GM21528 (cell line): ENCODE results near the gene PSMG3.

Source experiments
- ATAC-seq: cut with Tn5 transposase; IDR thresholded peaks from one replicate; pipeline ENCODE4 v1.9.1; 2021; ENCODE audit warnings: mild to moderate bottlenecking, moderate library complexity; ENCODE audit not compliant: unreplicated experiment, low FRiP score

The PSMG3 gene

GRCh38 chr7:1546909-1547776 lies 22.7 kb downstream of the PSMG3 start:
- ATAC-seq = no peak

- no peak for ATAC-seq
Observed at GRCh38 chr7:1546274-1546908, 23.4 kb downstream of the PSMG3 start.

DNA sequence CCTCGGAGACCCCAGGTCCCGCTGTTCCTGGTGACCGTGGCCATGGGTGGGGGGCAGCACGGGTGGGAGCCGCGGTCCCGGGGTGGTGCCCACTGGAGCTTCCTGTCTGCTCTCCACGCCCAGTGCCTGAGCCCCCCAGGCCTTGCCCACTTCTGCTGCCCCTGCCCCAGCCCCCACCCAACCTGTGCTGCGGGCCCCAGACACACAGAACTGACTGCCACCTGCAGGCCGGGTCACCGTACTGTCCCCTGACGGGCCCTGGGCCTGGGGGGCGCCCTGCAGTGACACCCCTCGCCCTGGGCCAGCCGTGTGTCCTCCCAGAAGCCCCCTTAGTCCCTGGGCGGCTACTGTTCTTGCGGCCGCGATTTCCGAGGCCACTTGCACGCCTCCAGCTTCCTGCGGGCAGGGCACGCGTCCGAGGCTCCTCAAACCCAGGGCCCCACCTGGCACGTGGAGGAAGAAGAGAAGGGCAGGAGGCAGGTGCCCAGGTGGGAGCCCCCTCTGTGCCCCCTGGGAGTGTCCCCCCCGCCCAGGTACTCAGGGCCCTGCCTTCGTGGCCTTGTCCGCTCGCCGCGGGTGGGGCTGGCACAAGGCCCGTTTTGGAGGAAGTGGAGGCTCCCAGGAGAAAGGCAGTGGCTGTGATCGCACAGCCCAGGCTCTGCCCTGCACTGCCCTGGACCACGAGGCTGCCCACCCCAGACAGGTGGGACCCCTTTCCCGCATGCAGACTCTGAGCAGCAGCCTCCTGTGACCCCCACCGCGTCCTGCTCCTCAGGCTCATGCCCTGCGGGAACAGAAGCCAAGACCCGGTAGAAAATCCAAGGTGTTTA lies 24.2 kb downstream of the PSMG3 start:
- no peak for ATAC-seq

- ATAC-seq = no peak
Observed at GRCh38 chr7:1544896-1545416, 24.9 kb downstream of the PSMG3 start.

DNA sequence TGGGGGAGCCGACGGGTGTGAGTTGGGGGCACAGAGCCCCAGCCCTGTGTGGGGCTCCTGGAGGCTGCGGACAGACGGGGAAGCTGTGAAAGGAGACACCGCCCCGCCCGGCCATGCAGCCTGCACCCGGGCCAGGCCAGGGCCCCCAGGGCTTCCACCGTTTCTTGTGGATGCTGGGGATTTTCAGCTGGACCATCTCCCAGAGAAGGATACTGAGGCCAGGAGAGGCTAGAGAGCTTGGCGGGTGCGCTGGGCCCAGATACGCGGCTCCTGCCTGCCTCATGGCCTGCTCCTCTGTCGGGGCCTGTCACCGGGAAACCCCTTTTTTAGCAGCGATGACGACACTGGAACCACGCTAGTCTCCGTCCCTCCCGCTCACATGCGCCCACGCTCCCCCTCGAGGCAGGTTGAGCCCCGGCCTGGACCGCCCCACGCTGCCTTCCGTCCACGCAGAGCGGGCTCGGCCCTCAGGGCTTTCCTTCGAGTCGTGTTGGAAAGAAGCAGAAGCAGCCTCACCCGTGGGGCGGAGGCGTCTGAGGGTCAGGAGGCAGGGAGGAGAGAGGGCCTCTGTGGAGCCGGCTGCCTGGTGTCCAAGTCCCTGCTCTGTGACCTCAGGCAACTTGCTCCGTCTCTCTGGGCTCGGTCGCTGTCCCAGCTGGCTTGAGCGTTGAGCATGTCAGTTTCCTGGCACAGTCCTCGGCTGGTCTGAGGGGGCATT lies 25.5 kb downstream of the PSMG3 start:
- ATAC-seq = no peak

- no peak for ATAC-seq
Observed at GRCh38 chr7:1543826-1544177, 26.0 kb downstream of the PSMG3 start.

DNA sequence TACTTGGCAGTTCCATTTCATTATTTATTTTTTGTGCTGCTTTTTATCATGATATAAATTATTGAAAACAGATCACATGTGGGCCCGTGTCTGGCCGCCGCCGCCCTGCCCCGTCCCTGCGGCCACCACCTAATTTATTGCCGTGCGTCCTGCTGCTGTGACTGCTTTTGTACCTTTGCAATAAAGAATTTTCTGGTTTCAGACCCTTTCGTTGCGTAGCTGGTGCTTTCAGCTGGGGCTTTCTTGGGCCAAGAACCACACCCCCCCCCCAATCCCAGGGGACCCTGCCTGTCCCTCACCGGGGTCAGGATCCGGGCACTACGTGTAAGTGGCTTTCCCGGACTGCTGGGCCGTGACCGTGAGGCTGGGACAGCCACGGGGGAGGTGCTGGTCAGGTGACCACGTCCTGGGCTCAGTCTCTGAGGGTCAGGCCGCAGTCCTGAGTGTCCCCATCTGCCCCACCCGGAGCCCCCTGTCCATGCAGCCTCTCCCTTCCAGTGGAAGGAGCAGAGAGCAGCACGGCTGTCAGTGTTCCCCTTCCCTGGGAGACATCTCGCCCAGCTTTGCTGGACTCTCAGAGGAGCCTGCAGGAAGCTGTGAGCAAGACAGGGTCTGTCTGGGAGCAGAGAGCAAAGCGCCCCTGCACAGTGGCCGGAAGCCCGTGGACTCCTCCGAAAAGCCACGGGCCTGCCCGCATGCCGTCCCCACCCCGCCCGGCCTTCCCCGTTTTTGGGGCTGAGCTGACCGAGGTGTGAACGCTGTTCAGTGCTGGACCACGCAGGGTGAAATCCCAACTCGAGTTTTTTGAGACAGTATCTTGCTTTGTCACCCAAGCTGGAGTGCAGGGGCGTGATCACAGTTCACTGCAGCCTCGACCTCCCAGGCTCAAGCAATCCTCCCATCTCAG lies 26.7 kb downstream of the PSMG3 start:
- ATAC-seq = no peak

- no peak for ATAC-seq
Observed at GRCh38 chr7:1542329-1542728, 27.5 kb downstream of the PSMG3 start.

GRCh38 chr7:1541431-1542162 lies 28.2 kb downstream of the PSMG3 start:
- ATAC-seq = no peak

DNA sequence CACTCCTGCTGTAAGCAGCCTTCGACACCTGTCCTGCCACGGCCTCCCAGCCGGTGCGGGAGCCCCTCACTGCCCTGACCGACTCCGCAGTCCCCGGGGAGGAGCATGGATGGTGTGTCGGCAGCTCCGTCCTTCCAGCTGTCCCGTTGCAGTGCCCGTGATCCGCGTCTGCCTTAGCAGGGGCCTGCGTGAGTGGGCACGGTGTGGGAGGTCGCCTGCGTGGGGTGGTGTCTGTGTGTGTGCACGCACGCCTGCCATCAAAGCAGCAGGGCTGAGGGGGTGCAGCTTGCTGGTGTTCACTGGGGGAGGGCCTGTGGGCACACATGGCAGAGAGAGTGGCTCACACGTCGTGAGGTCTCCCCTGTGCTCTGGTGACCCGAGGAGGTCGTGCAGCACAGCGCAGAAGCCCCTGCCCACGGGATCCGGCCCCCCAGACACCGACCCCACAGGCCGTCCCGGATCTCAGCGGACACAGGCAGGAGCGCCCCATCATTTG lies 29.0 kb downstream of the PSMG3 start:
- ATAC-seq = no peak

- ATAC-seq = no peak
Observed at GRCh38 chr7:1539882-1540775, 29.7 kb downstream of the PSMG3 start.

GRCh38 chr7:1539181-1539881 lies 30.5 kb downstream of the PSMG3 start:
- ATAC-seq = no peak

DNA sequence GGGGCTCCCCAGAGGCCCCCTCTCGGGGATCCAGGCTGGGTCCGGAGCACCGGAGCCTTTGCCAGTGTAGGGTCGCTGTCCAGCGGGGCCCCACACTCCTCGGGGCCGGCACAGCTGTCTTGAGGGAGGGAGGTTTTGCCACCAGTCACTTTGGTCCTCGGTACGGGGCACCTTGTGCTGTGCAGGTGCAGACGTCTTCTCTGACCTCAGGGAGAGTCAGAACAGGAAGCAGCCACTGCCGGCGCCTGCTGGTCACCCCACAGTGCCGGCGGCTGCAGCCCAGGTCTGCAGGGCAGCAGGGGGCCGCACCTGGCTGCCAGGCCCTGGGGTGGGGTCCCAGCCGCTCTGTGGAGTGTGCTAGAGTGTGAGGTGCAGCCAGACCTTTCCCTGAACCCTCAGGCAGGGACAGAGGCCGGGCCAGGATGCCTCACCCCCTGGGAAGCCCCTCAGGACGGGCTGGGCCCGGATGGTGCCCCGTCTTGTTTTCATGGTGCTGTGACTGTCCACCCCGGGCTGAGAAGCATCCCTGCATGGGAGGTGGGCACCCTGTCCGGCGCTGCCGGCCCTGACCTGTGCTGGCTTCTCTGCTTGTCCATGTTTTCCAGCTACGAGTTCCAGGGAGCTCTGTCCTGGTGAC lies 31.2 kb downstream of the PSMG3 start:
- no peak for ATAC-seq

- ATAC-seq = no peak
Observed at GRCh38 chr7:1537535-1538412, 32.1 kb downstream of the PSMG3 start.

- no peak for ATAC-seq
Observed at GRCh38 chr7:1536743-1537534, 32.9 kb downstream of the PSMG3 start.
